Tibial nerve (tissue), 4 donors: Measurements from ENCODE around the gene ZMIZ2.

Experiments used
- EP300 ChIP-seq, 2 donors: sonication (generic); formaldehyde crosslinking; IDR thresholded peaks; one replicate each; pipeline ENCODE4 v1.6.1; 2017; ENCODE audit warnings: antibody characterized with exemption in 2 of 2, mild to moderate bottlenecking in 1 of 2
- POLR2A ChIP-seq, 2 donors: fragments of 450-650 bp; IDR thresholded peaks; one replicate each; pipeline ENCODE4 v1.6.1; 2017; ENCODE audit warnings: antibody characterized with exemption in 2 of 2, mild to moderate bottlenecking in 2 of 2, moderate library complexity in 2 of 2
- TF ChIP-seq, protein P1 (sequence below), 5 experiments: fragments of 200-600 bp in 3 of 5; fragments of 450-650 bp in 2 of 5; sonication (generic) in 3 of 5; IDR thresholded peaks; one replicate each; pipeline ENCODE4 v1.5.1; 2016 to 2019; ENCODE audit warnings: antibody characterized with exemption in 5 of 5, mild to moderate bottlenecking in 3 of 5, moderate library complexity in 2 of 5

DNA sequence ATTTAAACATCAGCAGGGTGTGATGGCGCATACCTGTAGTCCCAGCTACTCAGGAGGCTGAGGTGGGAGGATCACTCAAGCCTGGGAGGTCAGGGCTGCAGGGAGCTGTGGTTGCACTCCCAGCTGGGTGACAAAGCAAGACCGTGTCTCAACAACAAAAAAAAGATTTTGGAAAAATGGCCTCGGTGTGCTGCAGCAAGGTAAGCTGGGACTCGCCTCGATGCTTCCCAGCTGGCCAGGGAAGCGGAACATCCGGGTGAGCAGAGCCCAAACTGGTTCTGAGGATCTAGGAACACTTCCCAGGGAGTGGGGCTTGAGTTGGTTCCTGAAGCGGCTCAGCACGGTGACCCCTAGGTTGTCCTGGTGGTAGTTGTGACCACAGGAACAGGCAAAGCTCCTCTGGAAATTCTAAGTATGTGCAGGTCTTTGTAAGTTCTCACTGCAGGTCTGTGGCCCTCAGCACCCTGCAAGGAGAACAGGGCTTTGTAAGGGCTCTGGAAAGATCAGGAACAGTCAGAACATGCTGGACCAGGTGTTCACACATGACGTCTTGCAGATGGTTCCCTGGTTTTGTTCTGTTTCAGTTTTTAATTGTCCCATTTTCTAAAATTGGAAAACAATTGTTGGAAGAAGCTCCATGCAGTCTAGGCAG lies 38.6 kb upstream of the ZMIZ2 start:
- TF ChIP-seq, protein P1, sequence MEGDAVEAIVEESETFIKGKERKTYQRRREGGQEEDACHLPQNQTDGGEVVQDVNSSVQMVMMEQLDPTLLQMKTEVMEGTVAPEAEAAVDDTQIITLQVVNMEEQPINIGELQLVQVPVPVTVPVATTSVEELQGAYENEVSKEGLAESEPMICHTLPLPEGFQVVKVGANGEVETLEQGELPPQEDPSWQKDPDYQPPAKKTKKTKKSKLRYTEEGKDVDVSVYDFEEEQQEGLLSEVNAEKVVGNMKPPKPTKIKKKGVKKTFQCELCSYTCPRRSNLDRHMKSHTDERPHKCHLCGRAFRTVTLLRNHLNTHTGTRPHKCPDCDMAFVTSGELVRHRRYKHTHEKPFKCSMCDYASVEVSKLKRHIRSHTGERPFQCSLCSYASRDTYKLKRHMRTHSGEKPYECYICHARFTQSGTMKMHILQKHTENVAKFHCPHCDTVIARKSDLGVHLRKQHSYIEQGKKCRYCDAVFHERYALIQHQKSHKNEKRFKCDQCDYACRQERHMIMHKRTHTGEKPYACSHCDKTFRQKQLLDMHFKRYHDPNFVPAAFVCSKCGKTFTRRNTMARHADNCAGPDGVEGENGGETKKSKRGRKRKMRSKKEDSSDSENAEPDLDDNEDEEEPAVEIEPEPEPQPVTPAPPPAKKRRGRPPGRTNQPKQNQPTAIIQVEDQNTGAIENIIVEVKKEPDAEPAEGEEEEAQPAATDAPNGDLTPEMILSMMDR (IDR thresholded peaks at IDR 0.05), result no peak
- TF ChIP-seq POLR2A (IDR thresholded peaks at IDR 0.05) (no peak), EP300 (IDR thresholded peaks at IDR 0.05) (no peak)
